IMR-90 (cell line): Measurements from ENCODE around the gene CUL3. TPM values are rescaled to one million over a fixed set of nuclear protein-coding genes. Genes with fewer than 3 reads are reported as not detected.

Source experiments
- ATAC-seq: fragments of 200-7000 bp; cut with Tn5 transposase; 2 replicates; pipeline ENCODE4 v1.9.1; 2020; ENCODE audit warnings: low read depth, mild to moderate bottlenecking, moderate library complexity
- BruUV-seq: library from RNA; stranded (reverse); fragments of 400-500 nt; replicated peaks from 2 replicates; lab custom pipeline; 2021; lab: Mats Ljungman, UMichigan
- CTCF ChIA-PET: fragments of 300-600 bp; formaldehyde crosslinking; extraction: SDS; loops from one replicate; lab custom pipeline; 2021; ENCODE audit warnings: antibody characterized with exemption; lab: Yijun Ruan, JAX
- POLR2A ChIA-PET: fragments of 300-600 bp; sonication (Branson Sonifier 250); formaldehyde crosslinking; loops from one replicate; lab custom pipeline; 2022; ENCODE audit warnings: antibody characterized with exemption; ENCODE audit not compliant: unreplicated experiment; lab: Charles Lee
- DNase-seq: peaks from one replicate; pipeline ENCODE4 v3.0.0; 2013
- H2AFZ ChIP-seq: replicated peaks from 2 replicates; pipeline ENCODE3; 2013; ENCODE audit warnings: low read length, mild to moderate bottlenecking; ENCODE audit not compliant: poor library complexity
- H2AK5ac ChIP-seq: 2 replicates; pipeline ENCODE4 v1.6.1; 2013; ENCODE audit warnings: low read depth, low read length, inconsistent platforms
- H2AK9ac ChIP-seq: replicated peaks from 2 replicates; pipeline ENCODE3; 2013; ENCODE audit warnings: mild to moderate bottlenecking, low read depth, low read length, moderate library complexity; ENCODE audit not compliant: poor library complexity
- H2BK120ac ChIP-seq: 2 replicates; pipeline ENCODE4 v1.6.1; 2013; ENCODE audit warnings: low read depth, low read length, inconsistent platforms
- H2BK15ac ChIP-seq: 3 replicates; pipeline ENCODE4 v1.6.1; 2013; ENCODE audit warnings: low read depth, low read length, inconsistent platforms
- H2BK20ac ChIP-seq: 2 replicates; pipeline ENCODE4 v1.6.1; 2013; ENCODE audit warnings: low read depth, mild to moderate bottlenecking, inconsistent platforms, low read length, moderate library complexity
- H2BK5ac ChIP-seq: 2 replicates; pipeline ENCODE4 v1.6.1; 2013; ENCODE audit warnings: mild to moderate bottlenecking, low read depth, low read length, inconsistent platforms; ENCODE audit not compliant: poor library complexity, severe bottlenecking
- H3K14ac ChIP-seq: replicated peaks from 2 replicates; pipeline ENCODE4 v1.6.1; 2013; ENCODE audit warnings: low read depth, low read length, inconsistent platforms
- H3K18ac ChIP-seq: 2 replicates; pipeline ENCODE4 v1.6.1; 2013; ENCODE audit warnings: low read depth, low read length, control low read depth
- H3K23ac ChIP-seq: 2 replicates; pipeline ENCODE4 v1.6.1; 2013; ENCODE audit warnings: low read depth, low read length, inconsistent platforms
- H3K27ac ChIP-seq: 2 replicates; pipeline ENCODE4 v1.5.1; 2013; ENCODE audit warnings: mild to moderate bottlenecking, control low read depth, low read length; ENCODE audit not compliant: insufficient read depth
- H3K27me3 ChIP-seq: 2 replicates; pipeline ENCODE4 v1.6.1; 2013; ENCODE audit warnings: low read length; ENCODE audit not compliant: control insufficient read depth, insufficient read depth
- H3K36me3 ChIP-seq: 2 replicates; pipeline ENCODE4 v1.6.1; 2013; ENCODE audit warnings: low read length, mixed read lengths; ENCODE audit not compliant: control insufficient read depth, insufficient read depth
- H3K4ac ChIP-seq: 2 replicates; pipeline ENCODE4 v1.6.1; 2013; ENCODE audit warnings: low read depth, low read length, inconsistent platforms
- H3K4me1 ChIP-seq: 2 replicates; pipeline ENCODE4 v1.6.1; 2013; ENCODE audit warnings: low read length, mixed read lengths; ENCODE audit not compliant: control insufficient read depth, insufficient read depth
- H3K4me2 ChIP-seq: 2 replicates; pipeline ENCODE4 v1.6.1; 2013; ENCODE audit warnings: low read depth, mild to moderate bottlenecking, control low read depth, low read length, moderate library complexity
- H3K4me3 ChIP-seq: 2 replicates; pipeline ENCODE4 v1.5.1; 2013; ENCODE audit warnings: low read depth, mild to moderate bottlenecking, control low read depth, low read length, moderate library complexity; ENCODE audit not compliant: insufficient read depth
- H3K56ac ChIP-seq: 2 replicates; pipeline ENCODE4 v1.6.1; 2013; ENCODE audit warnings: low read length, inconsistent platforms; ENCODE audit not compliant: insufficient read depth; ENCODE audit errors: extremely low read depth
- H3K79me1 ChIP-seq, 2 experiments: 2 replicates each; pipeline ENCODE4 v1.6.1; 2013; ENCODE audit warnings: low read length in 2 of 2, inconsistent platforms in 1 of 2, low read depth in 1 of 2
- H3K9ac ChIP-seq: 2 replicates; pipeline ENCODE4 v1.6.1; 2013; ENCODE audit warnings: low read depth, low read length, control low read depth
- H3K9me1 ChIP-seq: 2 replicates; pipeline ENCODE4 v1.6.1; 2013; ENCODE audit warnings: low read length, inconsistent platforms; ENCODE audit not compliant: insufficient read depth
- H3K9me3 ChIP-seq: 2 replicates; pipeline ENCODE4 v1.6.1; 2013; ENCODE audit warnings: low read length; ENCODE audit not compliant: control insufficient read depth, insufficient read depth
- H4K20me1 ChIP-seq: 2 replicates; pipeline ENCODE4 v1.6.1; 2013; ENCODE audit warnings: low read length, inconsistent platforms; ENCODE audit not compliant: insufficient read depth
- H4K5ac ChIP-seq: 2 replicates; pipeline ENCODE4 v1.6.1; 2013; ENCODE audit warnings: mild to moderate bottlenecking, low read depth, low read length, control low read depth
- H4K8ac ChIP-seq, 2 experiments: 2 replicates each; pipeline ENCODE4 v1.6.1; 2013; ENCODE audit warnings: low read depth in 2 of 2, low read length in 2 of 2, control low read depth in 1 of 2, inconsistent platforms in 1 of 2
- H4K91ac ChIP-seq: 2 replicates; pipeline ENCODE4 v1.6.1; 2013; ENCODE audit warnings: low read depth, low read length, inconsistent platforms; ENCODE audit not compliant: insufficient read depth
- BHLHE40 ChIP-seq: fragments of 150-350 bp; IDR thresholded peaks from 2 replicates; pipeline ENCODE4 v1.6.1; 2016; ENCODE audit warnings: mild to moderate bottlenecking, low read depth, low read length
- CEBPB ChIP-seq: IDR thresholded peaks from 2 replicates; pipeline ENCODE4 v1.6.1; 2012; ENCODE audit warnings: low read depth, low read length, improper control_type of control experiment
- CHD1 ChIP-seq: IDR thresholded peaks from 2 replicates; pipeline ENCODE4 v1.6.1; 2012; ENCODE audit warnings: low read depth, low read length, improper control_type of control experiment
- FOS ChIP-seq: fragments of 150-350 bp; IDR thresholded peaks from 2 replicates; pipeline ENCODE4 v1.6.1; 2016; ENCODE audit warnings: low read depth, low read length
- MAFK ChIP-seq: IDR thresholded peaks from 2 replicates; pipeline ENCODE4 v1.6.1; 2012; ENCODE audit warnings: low read depth, low read length, improper control_type of control experiment
- MAZ ChIP-seq: IDR thresholded peaks from 2 replicates; pipeline ENCODE4 v1.6.1; 2012; ENCODE audit warnings: low read depth, mild to moderate bottlenecking, low read length, improper control_type of control experiment, moderate library complexity, borderline replicate concordance
- MXI1 ChIP-seq: IDR thresholded peaks from 2 replicates; pipeline ENCODE4 v1.6.1; 2012; ENCODE audit warnings: low read depth, mild to moderate bottlenecking, low read length, moderate library complexity, borderline replicate concordance
- NFE2L2 ChIP-seq: fragments of 150-350 bp; IDR thresholded peaks from 2 replicates; pipeline ENCODE4 v1.6.1; 2016; ENCODE audit warnings: low read depth, mild to moderate bottlenecking, low read length
- POLR2A ChIP-seq: IDR thresholded peaks from 2 replicates; pipeline ENCODE4 v1.6.1; 2012; ENCODE audit warnings: mild to moderate bottlenecking, low read depth, low read length
- RAD21 ChIP-seq: IDR thresholded peaks from 2 replicates; pipeline ENCODE4 v1.6.1; 2012; ENCODE audit warnings: low read length, improper control_type of control experiment
- RCOR1 ChIP-seq: IDR thresholded peaks from 2 replicates; pipeline ENCODE4 v1.6.1; 2012; ENCODE audit warnings: mild to moderate bottlenecking, low read length, improper control_type of control experiment; ENCODE audit not compliant: insufficient replicate concordance
- RFX5 ChIP-seq: IDR thresholded peaks from 2 replicates; pipeline ENCODE4 v1.8.0; 2012; ENCODE audit warnings: low read depth, mild to moderate bottlenecking, low read length, moderate library complexity
- SMC3 ChIP-seq: fragments of 150-350 bp; IDR thresholded peaks from 2 replicates; pipeline ENCODE4 v1.6.1; 2016; ENCODE audit warnings: low read depth, mild to moderate bottlenecking, antibody characterized with exemption, low read length, moderate library complexity
- WGBS, 2 experiments: methylation state at CpG; one replicate each; pipeline versions ENCODE4 v1.1.5 to v1.1.7; 2013; ENCODE audit warnings: missing lambda C conversion rate in 2 of 2; ENCODE audit not compliant: insufficient read length in 1 of 2; ENCODE audit errors: extremely low coverage in 2 of 2; 5-methylcytosine and 5-hydroxymethylcytosine counted together
- dilution Hi-C: fragments of 300-500 bp; cut with HindIII; formaldehyde crosslinking; loops from one replicate; pipeline ENCODE4 v1.14.3; 2018; ENCODE audit warnings: low sequenced_read_pairs; ENCODE audit not compliant: unreplicated experiment
- in situ Hi-C: fragments of 300-500 bp; cut with MboI; formaldehyde crosslinking; loops from 3 replicates; pipeline ENCODE4 v1.14.3; 2019; ENCODE audit warnings: low sequenced_read_pairs, inconsistent platforms, mixed read lengths
- intact Hi-C: fragments of 100-400 bp; cut with micrococcal nuclease; formaldehyde crosslinking; loops from 2 replicates; pipeline ENCODE4 v1.10.0; 2022
- polyA plus RNA-seq, 3 experiments: library from polyadenylated mRNA; depleted of rRNA; stranded (reverse); fragments of >200 nt; gene quantifications; 2 replicates each; pipeline ENCODE4 v1.2.3, GENCODE V29; 2012; ENCODE audit warnings: low replicate concordance in 1 of 3
- total RNA-seq: library from RNA; depleted of rRNA; stranded (reverse); fragments of >200 nt; gene quantifications from 2 replicates; pipeline ENCODE4 v1.2.3, GENCODE V29; 2012
- TF ChIP-seq, protein P1 (sequence below): fragments of 150-350 bp; IDR thresholded peaks from 2 replicates; pipeline ENCODE4 v1.6.1; 2016; ENCODE audit warnings: low read depth, mild to moderate bottlenecking, low read length, moderate library complexity, borderline replicate concordance
- TF ChIP-seq, protein P2 (sequence below): fragments of 150-350 bp; IDR thresholded peaks from 2 replicates; pipeline ENCODE4 v1.6.1; 2017; ENCODE audit warnings: mild to moderate bottlenecking, antibody characterized with exemption, low read length, low read depth
- TF ChIP-seq, protein P3 (sequence below): conservative IDR thresholded peaks from 2 replicates; pipeline ENCODE4 v1.5.1; 2012; ENCODE audit warnings: mild to moderate bottlenecking, low read depth, low read length, improper control_type of control experiment

Gene CUL3
- total and polyA plus RNA-seq, 2 of the 4 experiments (the other 2 are of a cell fraction): 33.7 to 45.7 TPM

GRCh38 chr2:224433442-224433841, 151.7 kb downstream of the CUL3 start:
- H3K27ac ChIP-seq: no peak overlapping the region
- H3K4me3 ChIP-seq: no peak overlapping the region
- no peak overlapping the region for H4K5ac ChIP-seq
- H3K27me3 ChIP-seq: peaks cover 7% of the 10 kb centered on the region
- no peak overlapping the region for H3K23ac ChIP-seq
- CTCF ChIA-PET: interaction anchor here (0.6 kb wide), 1 partner anchor 495 kb away, joined by 4 read pairs; no protein-coding TSS in a partner anchor
- no peak overlapping the region for H2BK120ac ChIP-seq
- no peak overlapping the region for H4K91ac ChIP-seq
- 45% methylated on average over 8 of the region's 10 CpGs; no CpG with 5 or more reads in 1 of the 2 experiments for WGBS, 2 experiments
- intact Hi-C loops (no loop called here), in situ Hi-C loops (no loop called here), dilution Hi-C loops (no loop called here)
- H3K36me3 ChIP-seq: no peaks in the 10 kb centered on the region
- no peaks in the 10 kb centered on the region for H3K79me1 ChIP-seq
- H3K4ac ChIP-seq: no peak overlapping the region
- no peak for DNase-seq
- H3K9me3 ChIP-seq: no peaks in the 10 kb centered on the region
- no peak overlapping the region for H3K14ac ChIP-seq
- POLR2A ChIA-PET: no interaction called here
- H2AK9ac ChIP-seq: peak overlapping the region; percentile 3
- ATAC-seq: no peak
- no peak overlapping the region for H3K18ac ChIP-seq
- H3K9me1 ChIP-seq: no peaks in the 10 kb centered on the region
- H2BK5ac ChIP-seq: no peak overlapping the region
- no peak for TF ChIP-seq POLR2A
- TF ChIP-seq MXI1: no peak
- TF ChIP-seq FOS: no peak
- TF ChIP-seq, protein P1, sequence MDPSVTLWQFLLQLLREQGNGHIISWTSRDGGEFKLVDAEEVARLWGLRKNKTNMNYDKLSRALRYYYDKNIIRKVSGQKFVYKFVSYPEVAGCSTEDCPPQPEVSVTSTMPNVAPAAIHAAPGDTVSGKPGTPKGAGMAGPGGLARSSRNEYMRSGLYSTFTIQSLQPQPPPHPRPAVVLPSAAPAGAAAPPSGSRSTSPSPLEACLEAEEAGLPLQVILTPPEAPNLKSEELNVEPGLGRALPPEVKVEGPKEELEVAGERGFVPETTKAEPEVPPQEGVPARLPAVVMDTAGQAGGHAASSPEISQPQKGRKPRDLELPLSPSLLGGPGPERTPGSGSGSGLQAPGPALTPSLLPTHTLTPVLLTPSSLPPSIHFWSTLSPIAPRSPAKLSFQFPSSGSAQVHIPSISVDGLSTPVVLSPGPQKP: no peak
- no peak for TF ChIP-seq MAFK
- TF ChIP-seq CHD1: no peak
- TF ChIP-seq SMC3: no peak
- TF ChIP-seq RAD21: no peak
- no peak for TF ChIP-seq RFX5
- TF ChIP-seq BHLHE40: no peak
- TF ChIP-seq CEBPB: no peak
- TF ChIP-seq MAZ: no peak
- TF ChIP-seq, protein P2, sequence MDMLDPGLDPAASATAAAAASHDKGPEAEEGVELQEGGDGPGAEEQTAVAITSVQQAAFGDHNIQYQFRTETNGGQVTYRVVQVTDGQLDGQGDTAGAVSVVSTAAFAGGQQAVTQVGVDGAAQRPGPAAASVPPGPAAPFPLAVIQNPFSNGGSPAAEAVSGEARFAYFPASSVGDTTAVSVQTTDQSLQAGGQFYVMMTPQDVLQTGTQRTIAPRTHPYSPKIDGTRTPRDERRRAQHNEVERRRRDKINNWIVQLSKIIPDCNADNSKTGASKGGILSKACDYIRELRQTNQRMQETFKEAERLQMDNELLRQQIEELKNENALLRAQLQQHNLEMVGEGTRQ: no peak
- no peak for TF ChIP-seq NFE2L2
- TF ChIP-seq RCOR1: no peak
- TF ChIP-seq, protein P3, sequence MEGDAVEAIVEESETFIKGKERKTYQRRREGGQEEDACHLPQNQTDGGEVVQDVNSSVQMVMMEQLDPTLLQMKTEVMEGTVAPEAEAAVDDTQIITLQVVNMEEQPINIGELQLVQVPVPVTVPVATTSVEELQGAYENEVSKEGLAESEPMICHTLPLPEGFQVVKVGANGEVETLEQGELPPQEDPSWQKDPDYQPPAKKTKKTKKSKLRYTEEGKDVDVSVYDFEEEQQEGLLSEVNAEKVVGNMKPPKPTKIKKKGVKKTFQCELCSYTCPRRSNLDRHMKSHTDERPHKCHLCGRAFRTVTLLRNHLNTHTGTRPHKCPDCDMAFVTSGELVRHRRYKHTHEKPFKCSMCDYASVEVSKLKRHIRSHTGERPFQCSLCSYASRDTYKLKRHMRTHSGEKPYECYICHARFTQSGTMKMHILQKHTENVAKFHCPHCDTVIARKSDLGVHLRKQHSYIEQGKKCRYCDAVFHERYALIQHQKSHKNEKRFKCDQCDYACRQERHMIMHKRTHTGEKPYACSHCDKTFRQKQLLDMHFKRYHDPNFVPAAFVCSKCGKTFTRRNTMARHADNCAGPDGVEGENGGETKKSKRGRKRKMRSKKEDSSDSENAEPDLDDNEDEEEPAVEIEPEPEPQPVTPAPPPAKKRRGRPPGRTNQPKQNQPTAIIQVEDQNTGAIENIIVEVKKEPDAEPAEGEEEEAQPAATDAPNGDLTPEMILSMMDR: no peak
- no peak overlapping the region for H4K8ac ChIP-seq
- H3K9ac ChIP-seq: no peak overlapping the region
- H4K20me1 ChIP-seq: no peaks in the 10 kb centered on the region
- H2AFZ ChIP-seq: no peak overlapping the region
- 0 out of 2 replicates have a peak, but pooled peaks cover 2% of the 10 kb centered on the region for H3K4me1 ChIP-seq
- H2BK20ac ChIP-seq: no peak overlapping the region
- H3K4me2 ChIP-seq: no peak overlapping the region
- BruUV-seq: no TSS peak
- H3K56ac ChIP-seq: no peak overlapping the region
- no peak overlapping the region for H2AK5ac ChIP-seq
- H2BK15ac ChIP-seq: no peak overlapping the region
